NCI-H82 treated with DMSO at 0.1 percent for 48 hours (cell line): ENCODE measurements around the gene CLASP2.
"Not testable (repeated sequence)": the region's sequence is repeated elsewhere in the genome, so short reads cannot be mapped to it uniquely, and the experiment has no call there.

Experiments
- DNase-seq: peaks from one replicate; lab custom pipeline; 2025; ENCODE audit not compliant: unreplicated experiment; lab: John Stamatoyannopoulos, UW

Gene CLASP2

GRCh38 chr3:33690341-33690740, 27.7 kb downstream of the CLASP2 start:
- no peak for DNase-seq

GRCh38 chr3:33687406-33688010, 30.5 kb downstream of the CLASP2 start:
- DNase-seq = no peak

- DNase-seq = no peak
Observed at GRCh38 chr3:33682770-33683169, 35.3 kb downstream of the CLASP2 start.

GRCh38 chr3:33681667-33682066, 36.4 kb downstream of the CLASP2 start:
- no peak for DNase-seq

- no peak for DNase-seq
Observed at GRCh38 chr3:33678073-33678472, 40.0 kb downstream of the CLASP2 start.

- DNase-seq = not testable (repeated sequence)
Observed at GRCh38 chr3:33673436-33673835, 44.6 kb downstream of the CLASP2 start.

- no peak for DNase-seq
Observed at GRCh38 chr3:33668618-33669017, 49.4 kb downstream of the CLASP2 start.

- no peak for DNase-seq
Observed at GRCh38 chr3:33665294-33665693, 52.8 kb downstream of the CLASP2 start.

- DNase-seq = no peak
Observed at GRCh38 chr3:33664195-33664594, 53.9 kb downstream of the CLASP2 start.

- DNase-seq = no peak
Observed at GRCh38 chr3:33663042-33663441, 55.0 kb downstream of the CLASP2 start.

GRCh38 chr3:33659856-33660434, 58.1 kb downstream of the CLASP2 start:
- no peak for DNase-seq

- DNase-seq = peak; percentile 77
Observed at GRCh38 chr3:33658991-33659848, 58.8 kb downstream of the CLASP2 start.

GRCh38 chr3:33658621-33658990, 59.4 kb downstream of the CLASP2 start:
- DNase-seq = no peak

- DNase-seq = no peak
Observed at GRCh38 chr3:33658039-33658438, 60.0 kb downstream of the CLASP2 start.

- peak; percentile 53 for DNase-seq
Observed at GRCh38 chr3:33652736-33653135, 65.3 kb downstream of the CLASP2 start.

- not testable (repeated sequence) for DNase-seq
Observed at GRCh38 chr3:33651101-33651500, 67.0 kb downstream of the CLASP2 start.

- no peak for DNase-seq
Observed at GRCh38 chr3:33650495-33650894, 67.6 kb downstream of the CLASP2 start.

- DNase-seq = no peak
Observed at GRCh38 chr3:33648793-33649192, 69.3 kb downstream of the CLASP2 start.

- no peak for DNase-seq
Observed at GRCh38 chr3:33646406-33646805, 71.6 kb downstream of the CLASP2 start.

- no peak for DNase-seq
Observed at GRCh38 chr3:33645060-33645647, 72.9 kb downstream of the CLASP2 start.

- no peak for DNase-seq
Observed at GRCh38 chr3:33644582-33644981, 73.5 kb downstream of the CLASP2 start.

- DNase-seq = no peak
Observed at GRCh38 chr3:33642806-33643205, 75.2 kb downstream of the CLASP2 start.
